Measurements from ENCODE around the gene PTK6. TPM values are rescaled to one million over a fixed set of nuclear protein-coding genes. Genes with fewer than 3 reads are reported as not detected.

PTK6 gene
- total RNA-seq, 3 donors from 2014 or later: 0.16 to 2.3 (median 0.88) TPM

DNA sequence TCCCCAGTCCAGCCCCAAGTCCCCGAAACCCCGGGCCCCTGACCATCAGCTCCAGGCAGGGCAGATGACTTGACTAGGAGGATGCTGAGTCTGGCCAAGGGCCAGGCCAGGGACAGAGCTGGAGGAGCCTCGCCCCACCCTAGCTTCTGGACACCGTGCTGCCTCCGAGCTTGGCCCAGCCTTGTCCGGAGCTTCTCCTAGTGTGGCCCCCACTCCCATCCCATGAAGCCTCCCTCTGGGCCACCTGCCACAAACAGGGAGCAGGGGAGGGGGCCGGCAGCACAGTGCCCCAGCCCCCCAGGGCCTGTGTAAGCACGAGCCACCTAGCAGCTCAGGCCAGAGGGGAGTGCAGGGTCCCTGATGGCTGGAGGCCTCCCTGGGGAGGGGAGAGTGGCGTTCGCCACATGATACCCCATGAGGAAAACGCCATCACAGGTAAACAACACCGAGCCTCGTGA, 43.6 kb downstream of the PTK6 start:
- H3K27me3 ChIP-seq: peaks cover 3 to 63% of the 10 kb centered on the region in 2 donors
- H3K27ac ChIP-seq: no peak overlapping the region
- H3K36me3 ChIP-seq: no peaks in the 10 kb centered on the region
- H3K9me3 ChIP-seq: no peaks in the 10 kb centered on the region
- DNase-seq (ENCODE audit: low spot score in 2 of 2): no peak
- peaks cover 0 to 5% of the 10 kb centered on the region in 2 donors for H3K4me1 ChIP-seq
- intact Hi-C loops (cut with DNase I; ENCODE audit: low total_unique reads): no loop called here
- TF ChIP-seq, protein P1, sequence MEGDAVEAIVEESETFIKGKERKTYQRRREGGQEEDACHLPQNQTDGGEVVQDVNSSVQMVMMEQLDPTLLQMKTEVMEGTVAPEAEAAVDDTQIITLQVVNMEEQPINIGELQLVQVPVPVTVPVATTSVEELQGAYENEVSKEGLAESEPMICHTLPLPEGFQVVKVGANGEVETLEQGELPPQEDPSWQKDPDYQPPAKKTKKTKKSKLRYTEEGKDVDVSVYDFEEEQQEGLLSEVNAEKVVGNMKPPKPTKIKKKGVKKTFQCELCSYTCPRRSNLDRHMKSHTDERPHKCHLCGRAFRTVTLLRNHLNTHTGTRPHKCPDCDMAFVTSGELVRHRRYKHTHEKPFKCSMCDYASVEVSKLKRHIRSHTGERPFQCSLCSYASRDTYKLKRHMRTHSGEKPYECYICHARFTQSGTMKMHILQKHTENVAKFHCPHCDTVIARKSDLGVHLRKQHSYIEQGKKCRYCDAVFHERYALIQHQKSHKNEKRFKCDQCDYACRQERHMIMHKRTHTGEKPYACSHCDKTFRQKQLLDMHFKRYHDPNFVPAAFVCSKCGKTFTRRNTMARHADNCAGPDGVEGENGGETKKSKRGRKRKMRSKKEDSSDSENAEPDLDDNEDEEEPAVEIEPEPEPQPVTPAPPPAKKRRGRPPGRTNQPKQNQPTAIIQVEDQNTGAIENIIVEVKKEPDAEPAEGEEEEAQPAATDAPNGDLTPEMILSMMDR (IDR thresholded peaks at IDR 0.05): no peak
- no peak for TF ChIP-seq POLR2AphosphoS5 (IDR thresholded peaks at IDR 0.05)
- TF ChIP-seq POLR2A (IDR thresholded peaks at IDR 0.05): no peak
- no peak overlapping the region for H3K4me3 ChIP-seq

DNA sequence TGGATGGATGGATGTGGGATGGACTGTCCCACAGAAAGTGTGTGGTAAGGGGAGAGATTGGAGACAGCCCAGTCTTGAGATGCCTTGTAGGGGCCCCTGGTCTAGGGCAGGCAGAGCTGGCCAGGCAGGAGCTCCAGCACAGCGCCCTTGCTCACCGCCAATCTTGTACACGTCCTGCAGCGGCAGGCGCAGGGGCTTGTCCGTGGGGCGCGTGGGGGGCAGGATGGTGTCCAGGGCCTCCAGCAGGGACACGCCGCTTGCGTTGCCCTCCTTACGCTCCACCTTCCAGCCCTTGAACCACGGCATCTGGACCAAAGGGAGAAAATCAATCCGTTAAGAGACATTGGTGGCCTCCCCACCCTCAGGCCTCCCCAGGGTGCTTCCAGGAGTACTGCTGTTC, 44.2 kb downstream of the PTK6 start:
- H3K36me3 ChIP-seq: no peaks in the 10 kb centered on the region
- H3K4me1 ChIP-seq: no peaks in the 10 kb centered on the region
- H3K4me3 ChIP-seq: no peak overlapping the region
- TF ChIP-seq POLR2A (IDR thresholded peaks at IDR 0.05) (no peak), POLR2AphosphoS5 (IDR thresholded peaks at IDR 0.05) (no peak)
- TF ChIP-seq, protein P1 (IDR thresholded peaks at IDR 0.05): no peak
- H3K9me3 ChIP-seq: no peaks in the 10 kb centered on the region
- no peak for DNase-seq (ENCODE audit: low spot score in 2 of 2)
- H3K27ac ChIP-seq: no peak overlapping the region
- intact Hi-C loops (cut with DNase I; ENCODE audit: low total_unique reads): no loop called here
- peaks cover 0 to 62% of the 10 kb centered on the region in 2 donors for H3K27me3 ChIP-seq

DNA sequence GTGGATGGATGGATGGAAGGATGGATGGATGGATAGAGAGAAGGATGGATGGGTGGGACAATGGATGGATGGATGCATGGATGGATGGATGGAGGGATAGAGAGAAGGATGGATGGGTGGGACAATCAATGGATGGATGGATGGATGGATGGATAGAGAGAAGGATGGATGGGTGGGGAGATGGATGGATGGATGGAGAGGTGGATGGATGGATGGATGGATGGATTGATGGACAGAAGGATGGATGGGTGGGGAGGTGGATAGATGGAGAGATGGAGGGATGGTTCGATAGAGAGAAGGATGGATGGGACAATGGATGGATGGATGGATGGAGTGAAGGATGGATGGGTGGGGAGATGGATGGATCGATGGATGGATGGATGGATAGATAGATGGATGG, 44.7 kb downstream of the PTK6 start:
- no peaks in the 10 kb centered on the region for H3K4me1 ChIP-seq
- H3K9me3 ChIP-seq: no peaks in the 10 kb centered on the region
- no peak for DNase-seq (ENCODE audit: low spot score in 2 of 2)
- intact Hi-C loops (cut with DNase I; ENCODE audit: low total_unique reads): no loop called here
- no peak overlapping the region for H3K27ac ChIP-seq
- H3K36me3 ChIP-seq: no peaks in the 10 kb centered on the region
- no peak overlapping the region for H3K4me3 ChIP-seq
- TF ChIP-seq, protein P1 (IDR thresholded peaks at IDR 0.05): no peak
- TF ChIP-seq POLR2AphosphoS5 (IDR thresholded peaks at IDR 0.05): no peak
- TF ChIP-seq POLR2A (IDR thresholded peaks at IDR 0.05): no peak
- peaks cover 0 to 62% of the 10 kb centered on the region in 2 donors for H3K27me3 ChIP-seq

DNA sequence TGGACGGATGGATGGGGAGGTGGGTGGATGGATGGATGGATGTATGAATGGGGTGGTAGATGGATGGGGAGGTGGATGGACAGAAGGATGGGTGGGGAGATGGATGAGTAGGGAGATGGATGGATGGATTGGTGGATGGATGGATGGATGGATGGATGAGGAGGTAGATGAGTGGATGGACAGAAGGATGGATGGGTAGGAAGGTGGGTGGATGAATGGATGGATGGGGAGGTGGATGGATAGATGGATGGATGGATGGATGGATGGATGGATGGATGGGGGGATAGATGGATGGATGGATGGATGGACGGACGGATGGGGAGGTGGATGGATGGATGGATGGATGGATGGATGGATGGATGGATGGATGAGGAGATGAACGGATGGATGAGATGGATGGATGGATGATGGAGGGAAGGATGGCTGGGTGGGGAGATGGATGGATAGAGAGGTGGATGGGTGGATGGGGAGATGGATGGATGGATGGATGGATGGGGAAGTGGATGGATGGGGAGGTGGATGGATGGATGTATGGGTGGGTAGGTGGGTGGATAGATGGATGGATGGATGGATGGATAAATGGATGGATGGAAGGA, 45.4 kb downstream of the PTK6 start:
- Histone ChIP-seq H3K4me1 (no peaks in the 10 kb centered on the region), H3K4me3 (no peak overlapping the region), H3K27me3 (peaks cover 0 to 65% of the 10 kb centered on the region in 2 donors), H3K9me3 (no peaks in the 10 kb centered on the region), H3K27ac (no peak overlapping the region), H3K36me3 (no peaks in the 10 kb centered on the region)
- DNase-seq (ENCODE audit: low spot score in 2 of 2): no peak
- intact Hi-C loops (cut with DNase I; ENCODE audit: low total_unique reads): no loop called here
- TF ChIP-seq POLR2AphosphoS5 (IDR thresholded peaks at IDR 0.05): no peak

DNA sequence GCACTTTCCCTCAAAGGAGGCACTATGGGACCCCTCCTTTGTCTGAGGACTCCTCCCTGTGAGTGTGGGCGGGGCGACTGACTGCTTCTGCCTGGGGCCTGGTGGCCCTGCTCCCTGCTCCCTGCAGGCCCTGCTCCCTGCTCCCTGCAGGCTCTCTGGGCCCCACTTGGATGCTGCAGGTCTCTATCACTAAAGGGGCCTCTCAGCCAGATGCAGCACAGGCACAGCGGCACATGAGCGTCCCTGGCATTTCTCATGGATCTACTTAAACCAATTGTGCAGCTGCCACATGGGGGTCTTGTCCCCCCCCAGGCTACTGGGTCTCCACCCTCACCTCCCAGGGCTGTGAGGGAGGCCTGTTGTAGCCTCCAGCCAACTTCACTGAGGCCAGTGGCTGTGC, 46.1 kb downstream of the PTK6 start:
- peaks cover 0 to 70% of the 10 kb centered on the region in 2 donors for H3K27me3 ChIP-seq
- TF ChIP-seq POLR2A (IDR thresholded peaks at IDR 0.05): no peak
- TF ChIP-seq, protein P1 (IDR thresholded peaks at IDR 0.05): no peak
- TF ChIP-seq POLR2AphosphoS5 (IDR thresholded peaks at IDR 0.05): no peak
- DNase-seq (ENCODE audit: low spot score in 2 of 2): no peak
- no peaks in the 10 kb centered on the region for H3K4me1 ChIP-seq
- no peak overlapping the region for H3K4me3 ChIP-seq
- H3K27ac ChIP-seq: no peak overlapping the region
- intact Hi-C loops (cut with DNase I; ENCODE audit: low total_unique reads): no loop called here
- H3K36me3 ChIP-seq: no peaks in the 10 kb centered on the region
- H3K9me3 ChIP-seq: peaks cover 3 to 4% of the 10 kb centered on the region in 2 donors

Data from breast epithelium (tissue), 4 donors.